ENCODE data around the gene OPCML.

OPCML gene

DNA sequence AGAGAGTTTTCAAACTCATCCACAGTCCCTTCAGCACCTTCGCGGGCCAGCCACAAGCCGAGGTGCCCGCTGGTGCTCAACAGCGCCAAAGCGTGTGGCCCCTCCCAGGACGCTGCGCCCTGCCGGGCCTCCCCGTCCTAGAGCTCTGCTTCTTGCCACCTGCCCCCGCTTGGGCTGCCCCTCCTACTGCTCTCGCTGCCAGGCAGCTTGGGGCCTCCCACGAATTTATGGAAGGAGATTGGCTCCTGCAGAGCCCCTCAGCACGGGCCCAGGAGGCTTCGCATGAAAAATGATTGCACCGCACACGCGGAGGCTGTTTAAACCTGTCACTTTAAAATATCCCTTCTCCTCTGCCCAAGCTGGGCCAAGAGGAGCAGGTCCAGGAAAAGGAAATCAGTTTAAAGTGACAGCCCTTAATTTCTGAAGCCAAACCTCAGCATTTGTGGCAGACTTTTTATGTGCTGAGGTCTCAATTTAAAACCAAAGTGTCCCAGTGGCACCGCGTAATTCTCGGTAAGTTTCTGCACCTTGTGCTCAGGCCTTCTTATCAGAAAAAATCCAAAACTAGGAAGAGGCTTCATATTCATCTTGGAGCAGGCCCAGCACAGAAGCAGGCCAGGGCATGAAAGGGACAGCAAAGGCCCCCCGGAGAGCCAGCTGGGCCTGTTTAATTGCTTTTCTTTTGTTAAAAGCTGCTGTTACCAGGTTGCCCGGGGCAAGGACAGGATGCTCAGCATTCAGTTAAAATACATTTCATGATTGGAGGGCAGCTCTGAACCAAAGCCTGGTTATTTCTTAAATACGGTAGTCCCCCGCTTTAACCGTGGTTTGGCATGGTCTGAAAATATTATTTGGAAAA, 303.6 kb downstream of the OPCML start:
- DNase-seq (ENCODE audit: low read depth), result no peak

DNA sequence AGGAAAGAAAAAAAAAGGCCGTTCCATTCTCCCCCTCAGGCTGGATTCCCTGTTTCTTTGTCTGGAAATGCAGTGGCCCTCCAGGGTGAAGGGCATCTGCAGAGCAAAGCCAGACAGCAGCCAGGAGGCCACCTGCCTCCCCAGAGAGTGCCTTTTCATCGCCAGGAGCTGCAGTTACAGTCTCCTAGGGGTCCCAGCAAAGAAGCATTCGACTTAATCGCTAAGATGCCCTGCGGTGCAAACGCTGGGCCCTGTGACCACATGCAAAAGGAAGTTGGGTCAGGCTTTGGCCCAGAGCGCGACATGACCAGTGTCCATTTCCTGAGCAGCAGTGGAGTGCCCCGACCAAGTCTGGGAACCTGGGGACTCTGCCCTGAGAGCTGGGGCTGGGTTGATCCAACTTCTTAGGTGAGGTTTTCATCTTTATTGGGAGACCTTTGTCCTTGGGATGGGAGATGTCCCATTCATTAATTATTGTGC, 304.6 kb downstream of the OPCML start:
- DNase-seq (ENCODE audit: low read depth), result no peak

- DNase-seq (ENCODE audit: low read depth), result no peak
These were observed 308.0 kb downstream of the OPCML start for GRCh38 chr11:133224271-133224670.

- no peak for DNase-seq (ENCODE audit: low read depth)
These were observed 309.6 kb downstream of the OPCML start for GRCh38 chr11:133222425-133223330.

DNA sequence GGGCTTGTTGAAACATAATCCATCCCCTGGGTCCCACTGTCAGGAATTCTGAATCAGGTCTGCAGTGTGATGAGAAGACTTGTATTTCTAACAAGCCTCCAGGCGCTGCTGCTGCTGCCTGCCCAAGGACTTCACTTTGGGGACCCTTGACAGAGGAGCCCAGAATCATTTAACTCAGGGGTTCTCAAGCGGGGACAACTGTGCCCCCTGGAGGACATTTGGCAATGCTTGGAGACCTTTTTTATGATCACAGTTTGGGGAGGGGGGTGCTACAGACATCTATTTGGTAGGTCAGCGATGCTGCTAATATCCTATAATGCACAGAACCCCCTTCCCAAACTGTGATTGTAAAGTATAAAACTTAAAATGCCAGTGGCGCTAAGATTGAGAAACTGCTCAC, 312.8 kb downstream of the OPCML start:
- DNase-seq (ENCODE audit: low read depth), result no peak

- no peak for DNase-seq (ENCODE audit: low read depth)
These were observed 315.5 kb downstream of the OPCML start for GRCh38 chr11:133216813-133217212.

GRCh38 chr11:133215596-133216230, 316.6 kb downstream of the OPCML start:
- no peak for DNase-seq (ENCODE audit: low read depth)

- DNase-seq (ENCODE audit: low read depth), result no peak
These were observed 317.7 kb downstream of the OPCML start for GRCh38 chr11:133214646-133215045.

DNA sequence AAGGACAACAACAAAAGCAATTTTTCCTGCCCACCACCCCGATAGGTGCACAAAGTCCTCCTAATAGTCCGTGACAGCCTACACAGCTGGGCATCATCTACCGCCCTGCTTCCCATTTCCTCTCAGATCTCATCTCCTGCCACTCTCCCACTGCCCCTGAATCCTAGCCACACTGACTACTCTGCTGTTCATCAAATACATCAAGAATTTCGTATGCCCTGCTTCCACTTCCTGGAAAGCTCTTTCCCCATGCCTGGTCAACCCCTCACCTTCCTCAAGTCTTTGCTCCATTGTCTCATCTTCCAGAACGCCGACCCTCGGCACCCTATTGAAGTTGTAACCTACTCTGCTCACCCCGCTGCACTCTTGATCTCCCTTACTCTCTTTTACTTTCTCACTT, 320.1 kb downstream of the OPCML start:
- no peak for DNase-seq (ENCODE audit: low read depth)

- DNase-seq (ENCODE audit: low read depth), result no peak
These were observed 324.3 kb downstream of the OPCML start for GRCh38 chr11:133207995-133208394.

DNA sequence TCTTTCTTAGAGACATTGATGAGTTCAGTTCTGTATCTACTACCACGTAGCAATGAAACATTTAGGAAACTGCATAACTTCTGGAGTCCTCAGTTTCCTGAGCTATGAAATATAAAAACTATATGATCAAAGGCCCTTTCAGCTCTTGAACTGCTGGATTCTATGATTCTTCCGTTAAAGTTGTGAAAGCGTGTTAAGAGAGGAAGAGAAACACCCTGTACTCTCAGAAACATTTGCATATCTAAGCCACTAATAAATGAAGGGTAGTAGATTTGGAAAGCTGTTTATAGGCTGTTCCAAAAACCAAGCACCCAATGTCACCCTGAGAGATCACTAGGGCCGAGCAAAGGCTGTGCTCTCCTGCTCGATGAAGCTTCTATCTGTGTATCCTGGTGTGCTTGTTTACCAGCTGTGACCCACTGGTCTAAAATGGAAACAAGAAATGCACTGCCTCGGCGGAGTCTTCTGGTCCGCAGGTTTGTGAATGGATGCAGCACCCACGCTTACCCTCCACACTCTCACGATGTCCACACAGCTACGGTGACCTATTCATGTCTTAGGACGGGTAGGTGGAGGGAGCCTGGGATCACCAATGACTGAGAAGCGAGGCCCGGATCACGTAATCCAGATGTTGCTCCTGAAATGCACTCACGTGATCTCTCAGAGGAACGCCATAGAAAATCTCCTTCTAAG, 325.8 kb downstream of the OPCML start:
- no peak for DNase-seq (ENCODE audit: low read depth)

GRCh38 chr11:133204158-133204557, 328.1 kb downstream of the OPCML start:
- DNase-seq (ENCODE audit: low read depth), result no peak

- DNase-seq (ENCODE audit: low read depth), result no peak
These were observed 329.5 kb downstream of the OPCML start for GRCh38 chr11:133202816-133203215.

GRCh38 chr11:133198438-133198837, 333.9 kb downstream of the OPCML start:
- DNase-seq (ENCODE audit: low read depth), result no peak

DNA sequence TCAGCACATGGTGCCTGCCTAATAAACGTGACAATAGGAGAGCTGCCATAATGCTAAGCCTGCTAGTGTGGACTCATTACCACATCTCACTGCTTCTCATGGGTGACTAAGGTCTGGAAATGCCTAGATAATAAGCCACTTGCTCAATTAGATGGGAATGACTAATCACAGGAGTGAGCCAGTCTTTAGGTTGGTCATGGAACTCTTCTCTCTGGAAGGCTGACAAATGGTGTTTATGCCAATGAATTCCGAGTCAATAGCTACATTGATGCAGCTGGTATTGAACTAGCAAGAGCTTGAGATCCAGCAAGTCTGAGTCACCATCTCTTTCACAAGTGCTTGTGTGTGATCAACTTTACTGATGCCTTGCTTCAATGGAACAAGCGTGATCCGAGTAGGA, 334.9 kb downstream of the OPCML start:
- DNase-seq (ENCODE audit: low read depth), result no peak

DNA sequence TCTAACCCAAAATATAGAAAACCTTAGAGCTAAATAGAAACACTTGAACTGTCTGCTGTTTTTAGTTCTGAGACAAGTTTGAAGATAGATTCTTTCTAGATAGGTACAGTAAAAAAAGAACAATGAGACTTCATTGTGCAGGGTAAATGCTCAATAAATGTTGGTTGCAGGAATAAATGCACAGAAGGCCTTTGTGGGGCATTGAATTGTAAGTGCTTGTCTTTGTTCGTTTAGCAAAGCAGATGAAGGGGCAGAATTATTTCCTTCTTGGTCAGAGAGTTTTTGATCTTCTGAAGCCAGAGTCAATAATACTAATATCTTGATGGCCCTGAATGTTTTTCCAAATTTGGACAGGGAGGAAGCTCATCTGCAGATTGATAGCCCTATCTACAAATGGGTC, 340.4 kb downstream of the OPCML start:
- DNase-seq (ENCODE audit: low read depth), result no peak

GRCh38 chr11:133181667-133182066, 350.6 kb downstream of the OPCML start:
- no peak for DNase-seq (ENCODE audit: low read depth)

- no peak for DNase-seq (ENCODE audit: low read depth)
These were observed 351.2 kb downstream of the OPCML start for GRCh38 chr11:133181066-133181465.

DNA sequence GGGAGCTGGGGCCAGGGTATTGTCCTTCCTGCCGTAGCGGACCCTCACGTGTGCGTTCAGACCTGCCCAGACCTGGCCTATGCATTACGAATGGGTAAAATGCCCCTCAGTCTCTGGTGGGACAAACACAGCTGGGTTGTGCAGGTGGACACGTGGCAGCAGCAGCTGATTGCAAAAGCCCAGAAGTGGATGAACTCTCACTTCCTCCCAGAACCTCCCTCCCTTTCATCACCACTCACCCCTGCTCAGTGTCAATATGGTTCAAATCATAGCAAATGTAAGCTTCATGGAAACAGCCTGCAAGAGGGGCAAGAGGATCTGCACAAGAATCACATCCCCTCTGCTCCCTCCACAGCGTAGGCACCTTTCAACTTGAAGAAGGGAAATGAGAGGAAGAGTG, 352.1 kb downstream of the OPCML start:
- no peak for DNase-seq (ENCODE audit: low read depth)

- no peak for DNase-seq (ENCODE audit: low read depth)
These were observed 355.6 kb downstream of the OPCML start for GRCh38 chr11:133176748-133177147.

- DNase-seq (ENCODE audit: low read depth), result no peak
These were observed 357.2 kb downstream of the OPCML start for GRCh38 chr11:133175103-133175502.

Data from EH (cell line).